ENCODE data around the gene OMG.
"Not testable (repeated sequence)": the region's sequence is repeated elsewhere in the genome, so short reads cannot be mapped to it uniquely, and the experiment has no call there.

The OMG gene

DNA sequence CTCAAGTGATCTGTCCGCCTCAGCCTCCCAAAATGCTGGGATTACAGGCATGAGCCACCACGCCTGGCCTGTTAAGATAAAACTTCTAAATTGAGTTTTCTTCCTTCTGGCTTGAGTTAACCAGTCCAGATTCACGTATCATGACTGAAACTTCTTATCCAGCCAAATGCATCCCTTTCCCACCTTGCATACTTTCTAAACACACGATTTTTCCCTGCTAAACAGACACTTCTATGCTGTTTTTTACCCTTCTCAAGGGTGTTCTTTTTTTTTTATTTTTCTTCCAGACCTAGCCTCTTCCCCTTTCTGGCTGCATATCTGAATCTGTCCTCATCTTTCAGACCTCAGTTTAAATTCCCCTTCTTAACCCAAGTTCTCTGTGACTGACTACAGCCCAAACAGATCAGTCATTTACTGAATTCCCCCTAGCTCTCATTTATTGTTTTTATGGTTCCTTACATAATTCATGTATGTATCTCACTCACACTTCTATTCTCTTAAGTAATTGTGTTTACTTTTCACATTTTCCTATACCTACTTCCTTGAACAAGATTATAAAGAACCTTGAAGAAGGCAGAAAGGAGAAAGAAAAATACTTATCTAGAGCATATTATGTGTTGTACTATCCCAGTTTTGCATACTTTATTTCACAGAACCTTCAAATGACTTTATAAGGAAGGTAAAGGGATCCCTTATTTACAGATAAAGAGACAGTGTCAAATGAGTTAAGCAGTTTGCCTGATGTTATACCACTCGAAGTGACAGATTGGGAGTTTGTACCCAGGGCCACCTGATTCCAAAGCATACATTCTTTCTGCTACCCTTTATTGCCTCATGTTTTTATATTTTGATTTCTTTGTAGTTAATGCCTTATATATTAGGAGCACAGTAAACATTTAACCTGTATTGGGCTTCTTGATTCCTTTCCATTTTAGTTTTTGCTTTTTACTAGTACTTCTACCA lies 11.6 kb upstream of the OMG start:
- no peak for DNase-seq (ENCODE audit: low spot score)

DNA sequence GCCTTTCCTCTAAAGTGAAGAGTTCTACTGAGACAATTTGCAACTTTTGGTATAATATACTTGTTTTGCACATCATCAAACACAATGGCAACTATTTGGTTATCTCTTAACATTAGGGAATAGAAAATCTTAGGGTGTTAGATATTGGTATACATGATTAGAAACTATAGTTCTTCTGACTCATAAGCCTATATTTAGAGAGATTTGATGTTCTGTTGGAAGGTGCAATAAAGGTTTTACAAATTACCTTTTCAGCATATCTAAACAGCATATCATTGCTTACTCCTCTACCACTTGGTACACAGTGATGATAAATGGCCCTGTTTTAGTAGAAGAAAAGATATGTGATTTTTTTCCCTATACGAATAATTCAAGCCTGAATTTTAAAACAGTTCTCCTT lies 10.6 kb upstream of the OMG start:
- no peak for DNase-seq (ENCODE audit: low spot score)

DNA sequence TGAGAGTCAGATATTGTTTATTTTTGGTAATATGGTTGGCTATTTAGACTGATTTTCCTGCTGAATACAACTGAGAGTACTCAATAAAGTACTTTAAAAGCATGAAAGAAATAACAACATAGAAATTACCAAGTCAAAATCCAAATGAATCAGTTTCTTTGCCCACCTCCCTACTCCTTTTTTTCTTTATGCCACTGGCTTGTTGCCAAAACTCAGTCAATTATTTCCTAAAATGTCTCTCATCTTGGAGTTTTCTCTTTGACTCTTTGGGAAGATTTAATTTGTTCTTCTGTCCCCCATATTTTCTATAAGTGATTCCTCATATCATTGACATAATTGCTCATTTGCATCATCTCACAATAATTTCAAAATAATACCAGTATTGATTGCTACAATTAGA lies 2.6 kb upstream of the OMG start:
- DNase-seq (ENCODE audit: low spot score), result no peak

DNA sequence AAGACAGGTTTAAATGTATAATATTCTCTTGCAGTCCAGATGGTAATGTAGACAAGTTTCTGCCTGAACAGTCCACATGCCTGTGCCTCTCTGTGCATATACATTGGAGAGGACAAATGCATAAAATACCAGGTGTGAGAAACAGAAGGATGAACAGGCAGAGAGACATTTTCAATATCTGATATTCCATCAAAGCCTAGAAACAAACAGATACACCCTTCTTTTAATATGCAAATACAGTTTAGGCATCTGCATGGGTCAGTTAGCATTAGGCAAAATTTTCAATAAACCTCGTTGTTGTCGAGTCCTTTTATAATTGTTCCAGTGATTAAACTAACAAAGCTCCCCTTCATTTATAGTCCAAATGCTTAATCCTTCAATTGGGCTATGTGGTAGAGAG lies 897 bp downstream of the OMG start:
- DNase-seq (ENCODE audit: low spot score), result no peak

DNA sequence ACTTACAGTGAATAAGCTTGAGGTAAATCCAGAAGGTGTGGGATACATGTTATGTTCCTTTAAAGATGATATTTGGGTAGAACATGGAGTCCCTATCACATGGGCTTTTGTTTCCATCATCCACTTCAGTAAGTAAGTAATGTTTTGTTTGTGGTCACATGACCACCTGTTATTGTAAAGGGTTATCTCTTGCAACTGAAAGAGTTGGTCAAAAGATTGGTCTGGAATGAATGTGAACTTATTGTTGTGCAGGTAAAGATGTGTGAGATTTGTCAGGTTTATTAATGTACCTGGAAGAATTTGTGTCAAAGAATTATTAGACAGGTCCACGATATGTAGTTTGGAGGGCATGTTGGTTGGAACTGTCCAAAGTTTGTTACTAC lies 1.6 kb downstream of the OMG start:
- no peak for DNase-seq (ENCODE audit: low spot score)

DNA sequence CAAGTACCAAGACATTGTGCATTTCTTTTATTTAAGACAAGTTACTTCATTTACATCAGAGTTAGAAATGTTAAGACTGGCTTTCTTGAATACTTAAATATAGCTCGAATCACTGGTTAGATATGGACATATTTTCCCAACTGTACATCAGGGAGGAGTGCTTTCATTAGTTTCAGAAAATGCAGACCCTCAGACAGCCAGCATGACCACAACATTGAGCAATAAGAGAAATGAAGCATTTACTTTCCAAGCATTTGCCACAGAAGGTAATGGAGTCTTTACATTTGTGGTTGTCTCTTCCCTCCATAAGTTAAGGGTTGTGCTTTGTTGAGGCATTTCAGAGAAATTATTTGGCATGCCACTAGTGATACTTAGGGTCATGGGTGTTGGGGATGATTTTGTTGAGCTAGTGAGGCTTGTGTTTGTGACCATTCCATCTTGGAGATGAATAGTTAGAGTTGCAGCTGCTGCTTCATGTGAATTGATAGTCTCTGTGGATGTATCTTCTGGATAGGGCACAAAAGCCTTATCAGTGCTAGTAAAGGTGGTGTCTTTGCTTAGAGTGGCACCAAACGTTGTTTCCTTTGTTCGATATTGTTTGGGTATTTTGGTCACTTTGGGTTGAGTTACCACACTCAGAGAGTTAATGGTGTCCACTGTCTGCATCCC lies 2.1 kb downstream of the OMG start:
- DNase-seq (ENCODE audit: low spot score), result no peak

DNA sequence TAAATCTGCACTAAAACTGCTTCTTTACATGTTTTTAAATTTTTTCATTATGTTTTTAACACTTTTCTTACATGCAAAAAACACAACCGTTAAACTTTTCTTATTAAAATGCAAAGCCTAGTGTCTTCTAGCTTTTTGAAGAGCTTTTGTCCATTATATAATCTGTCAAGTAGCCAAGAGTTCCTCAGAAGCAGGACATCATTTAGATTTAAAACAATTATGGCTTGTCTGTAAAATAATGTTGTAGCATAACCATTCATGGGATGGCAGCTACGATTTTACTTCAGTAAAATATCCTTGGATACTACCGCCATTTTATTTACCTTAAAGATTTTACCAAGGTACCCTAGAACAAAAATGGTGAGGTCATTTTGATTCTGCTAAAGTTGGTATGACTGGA lies 2.8 kb downstream of the OMG start:
- DNase-seq (ENCODE audit: low spot score), result no peak

DNA sequence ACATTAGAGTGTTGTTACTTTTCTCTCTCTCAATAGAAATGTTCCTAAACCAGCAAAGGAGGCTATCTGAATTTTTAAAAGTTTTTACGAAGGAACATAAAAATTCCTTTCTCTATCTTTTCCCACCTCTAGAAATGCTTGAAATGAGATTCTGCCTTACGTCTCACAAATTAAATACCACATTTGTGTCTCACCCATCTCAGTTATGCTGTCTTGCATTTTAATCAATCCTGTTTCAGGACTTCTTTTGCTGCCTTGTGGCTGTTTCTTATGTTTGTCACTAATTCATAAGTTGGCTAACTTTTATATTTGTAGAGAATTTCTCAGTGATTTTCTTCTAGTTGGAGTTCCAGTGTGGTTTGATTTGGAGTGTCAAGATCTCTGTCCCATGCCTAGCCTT lies 3.5 kb downstream of the OMG start:
- DNase-seq (ENCODE audit: low spot score), result no peak

DNA sequence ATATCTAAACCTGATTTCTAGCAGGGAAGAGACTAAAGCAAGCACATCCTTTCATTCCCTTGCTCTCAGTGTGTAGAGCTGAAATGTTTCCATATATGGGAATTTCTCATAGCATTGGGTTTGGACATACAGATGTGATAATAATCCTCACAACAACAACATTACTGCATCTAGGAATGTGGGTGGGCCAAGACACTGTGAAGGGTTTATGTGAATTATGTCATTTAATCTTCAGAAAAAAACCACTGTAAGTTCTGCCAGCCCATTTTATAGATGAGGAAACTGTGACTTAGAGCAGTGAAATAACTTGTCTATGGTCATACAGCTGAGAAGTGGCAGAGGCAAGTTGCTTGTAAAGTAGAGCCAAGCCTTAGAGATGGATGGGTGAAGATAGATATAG lies 5.2 kb downstream of the OMG start:
- DNase-seq (ENCODE audit: low spot score), result no peak

DNA sequence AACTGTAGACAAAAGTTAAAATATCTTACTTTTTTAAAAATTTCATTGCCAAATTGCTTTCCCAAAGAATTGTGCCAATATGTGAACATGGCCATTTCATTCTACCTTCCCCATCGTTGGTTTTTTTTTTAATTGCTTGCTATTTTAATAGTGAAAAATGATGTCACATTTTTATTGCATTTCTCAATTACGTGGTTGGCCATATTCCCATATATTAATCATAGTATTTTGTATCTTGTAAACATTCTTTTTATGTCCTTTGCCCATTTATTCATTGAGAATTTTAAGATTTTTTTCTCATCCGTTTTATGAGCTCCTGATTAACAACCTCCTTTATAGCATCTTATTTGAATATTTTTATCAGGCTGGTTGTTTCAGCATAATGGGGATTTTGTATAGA lies 7.2 kb downstream of the OMG start:
- no peak for DNase-seq (ENCODE audit: low spot score)

DNA sequence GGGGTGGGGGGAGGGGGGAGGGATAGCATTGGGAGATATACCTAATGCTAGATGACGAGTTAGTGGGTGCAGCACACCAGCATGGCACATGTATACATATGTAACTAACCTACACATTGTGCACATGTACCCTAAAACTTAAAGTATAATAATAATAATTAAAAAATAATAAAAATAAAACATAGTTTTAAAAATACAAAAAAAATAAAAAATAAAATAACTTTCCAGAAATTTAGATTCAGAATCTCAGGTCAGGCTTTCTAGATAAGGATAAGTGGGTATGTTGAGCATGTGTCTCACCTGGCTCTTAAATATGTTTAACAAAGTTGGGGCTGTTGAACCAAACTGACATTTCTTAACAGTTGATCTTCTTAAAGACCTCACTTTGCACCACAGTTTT lies 9.1 kb downstream of the OMG start:
- not testable (repeated sequence) for DNase-seq (ENCODE audit: low spot score)

DNA sequence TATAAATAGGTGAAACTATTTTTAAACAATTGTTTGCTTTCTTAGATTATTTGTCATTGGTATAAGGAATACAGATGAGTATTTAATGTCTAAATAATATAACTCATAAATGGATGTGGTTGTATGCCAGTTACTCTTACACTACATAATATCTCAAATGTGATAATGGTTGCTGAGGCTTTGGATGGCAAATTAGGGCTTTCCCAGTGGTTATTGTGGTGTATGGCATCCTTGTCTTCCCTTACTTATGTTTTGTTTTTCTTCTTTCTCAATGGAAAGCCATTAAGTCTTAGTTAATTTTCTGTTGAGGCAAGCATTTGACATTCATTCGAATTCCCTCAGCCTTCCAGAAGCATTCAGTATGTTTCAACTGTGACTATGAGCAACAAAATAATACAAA lies 10.5 kb downstream of the OMG start:
- DNase-seq (ENCODE audit: low spot score), result no peak

DNA sequence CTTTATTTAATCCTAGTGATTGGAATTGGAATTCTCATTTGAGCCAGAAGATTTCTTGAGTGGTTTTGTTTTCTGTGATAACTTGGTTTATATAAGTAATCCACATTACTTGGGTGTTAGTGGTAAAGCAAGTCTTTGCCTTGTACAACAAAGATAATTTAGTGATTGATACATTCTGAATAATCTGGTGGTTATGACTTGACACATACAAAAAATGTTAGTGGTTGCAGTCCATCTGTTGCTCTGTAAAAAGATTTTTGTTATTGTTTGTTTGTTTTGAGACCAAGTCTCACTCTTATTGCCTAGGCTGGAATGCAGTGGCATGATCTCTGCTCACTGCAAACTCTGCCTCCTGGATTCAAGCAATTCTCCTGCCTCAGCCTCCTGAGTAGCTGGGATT lies 13.2 kb downstream of the OMG start:
- DNase-seq (ENCODE audit: low spot score), result no peak

DNA sequence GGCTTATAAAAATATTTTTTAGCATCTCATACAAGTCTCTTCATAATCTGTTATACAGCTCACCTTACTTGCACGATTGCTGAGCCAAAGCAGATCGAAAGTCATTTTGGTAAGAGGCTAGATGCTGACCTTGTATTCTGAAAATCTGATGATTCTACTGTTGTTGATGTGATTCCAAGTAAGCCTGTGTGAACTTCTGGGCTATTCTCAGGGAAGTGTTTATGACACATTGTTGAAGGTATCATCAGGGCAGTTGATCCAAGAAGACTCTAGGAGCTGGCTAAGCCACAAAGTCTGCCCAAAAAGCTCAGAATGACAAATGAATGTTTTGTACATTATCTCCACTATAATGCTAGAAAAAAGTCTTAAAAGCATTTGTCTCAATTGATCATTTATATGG lies 16.0 kb downstream of the OMG start:
- peak; percentile 8 for DNase-seq (ENCODE audit: low spot score)

DNA sequence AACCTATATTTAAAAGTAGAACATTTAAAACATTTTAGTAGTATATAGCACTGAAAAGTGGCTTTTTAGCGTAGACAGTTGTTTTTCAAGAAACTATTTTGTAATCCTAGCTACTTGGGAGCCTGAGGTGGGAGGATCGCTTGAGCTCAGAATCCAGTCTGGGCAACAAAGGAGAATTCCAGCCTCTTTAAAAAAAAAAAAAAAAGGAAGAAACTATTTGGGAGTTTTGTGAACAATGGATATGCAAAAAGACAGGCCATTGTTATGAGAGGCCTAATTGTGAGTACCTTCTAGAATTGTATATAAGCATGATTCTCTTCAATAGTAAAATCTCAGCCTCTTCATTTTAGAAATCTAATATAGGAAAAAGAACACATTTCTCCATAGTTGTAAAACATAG lies 17.6 kb downstream of the OMG start:
- no peak for DNase-seq (ENCODE audit: low spot score)

DNA sequence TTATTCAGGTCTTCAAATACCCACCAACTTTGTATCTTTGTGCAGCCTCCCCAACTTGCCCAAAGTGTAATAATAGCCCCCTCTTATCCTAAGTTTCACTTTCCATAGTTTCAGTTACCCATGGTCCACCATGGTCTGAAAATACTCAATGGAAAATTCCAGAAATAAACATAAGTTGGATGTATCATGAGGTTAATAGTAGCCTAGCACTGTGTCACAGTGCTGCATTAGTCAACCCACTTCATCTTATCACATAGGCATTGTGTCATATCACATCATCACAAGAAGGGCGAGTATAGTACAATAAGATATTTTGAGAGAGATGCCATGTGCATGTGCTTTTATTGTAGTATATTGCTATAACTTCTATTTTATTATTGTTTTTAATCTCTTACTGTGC lies 21.9 kb downstream of the OMG start:
- DNase-seq (ENCODE audit: low spot score), result no peak

DNA sequence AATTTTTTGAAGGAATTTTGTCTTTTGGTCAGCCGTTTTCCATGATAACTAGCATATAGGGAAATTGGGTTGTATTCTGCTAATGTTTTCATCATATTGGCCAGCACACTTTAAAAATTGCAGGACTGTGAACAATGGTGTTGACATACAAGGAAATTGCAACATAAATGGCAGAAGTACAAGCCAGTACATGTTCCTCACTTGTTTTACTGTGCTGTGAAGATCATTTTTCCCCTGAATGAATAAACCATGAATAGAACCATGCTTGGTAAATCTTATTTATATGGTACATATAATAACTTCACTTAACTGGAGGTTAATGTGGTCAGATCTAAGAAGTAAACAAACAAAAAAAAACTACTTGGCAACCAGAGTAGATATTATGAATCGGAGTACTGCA lies 22.8 kb downstream of the OMG start:
- peak; percentile 56 for DNase-seq (ENCODE audit: low spot score)

DNA sequence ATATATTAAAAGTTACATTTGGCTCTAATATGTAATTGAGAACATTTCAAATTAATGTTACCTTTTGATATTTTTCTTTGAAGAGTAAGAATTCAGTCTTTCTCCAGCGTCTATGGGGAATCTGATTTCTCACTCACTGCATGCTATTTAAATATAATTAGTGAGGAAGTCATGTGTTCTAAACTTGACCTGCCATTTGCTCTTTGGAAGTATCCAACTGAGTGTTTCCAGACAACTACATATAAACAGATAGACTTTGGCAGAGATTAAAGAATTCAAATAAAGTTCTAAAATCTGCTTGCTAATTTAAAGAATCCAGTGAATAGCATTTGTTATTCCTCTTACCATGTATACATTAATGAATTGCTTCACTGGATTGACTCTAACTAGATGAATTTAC lies 23.5 kb downstream of the OMG start:
- DNase-seq (ENCODE audit: low spot score), result no peak

DNA sequence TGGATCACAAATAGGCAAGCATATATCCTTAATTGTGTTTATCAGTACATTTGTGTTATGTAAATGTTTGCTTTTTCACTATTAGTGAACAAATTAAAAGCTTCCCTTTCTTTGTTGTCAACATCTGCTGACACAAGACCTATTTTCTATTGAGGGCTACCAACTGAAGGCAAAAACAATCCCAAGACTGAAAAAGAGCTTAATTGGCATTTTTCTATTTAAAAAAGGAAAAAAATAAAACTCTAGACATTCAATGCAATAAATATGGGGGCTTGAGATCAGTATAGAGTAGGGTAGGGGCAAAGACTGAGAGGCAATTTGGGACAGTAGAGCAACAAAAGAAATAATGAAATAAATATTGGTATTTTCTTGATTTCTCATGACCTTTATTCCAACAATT lies 24.2 kb downstream of the OMG start:
- no peak for DNase-seq (ENCODE audit: low spot score)

DNA sequence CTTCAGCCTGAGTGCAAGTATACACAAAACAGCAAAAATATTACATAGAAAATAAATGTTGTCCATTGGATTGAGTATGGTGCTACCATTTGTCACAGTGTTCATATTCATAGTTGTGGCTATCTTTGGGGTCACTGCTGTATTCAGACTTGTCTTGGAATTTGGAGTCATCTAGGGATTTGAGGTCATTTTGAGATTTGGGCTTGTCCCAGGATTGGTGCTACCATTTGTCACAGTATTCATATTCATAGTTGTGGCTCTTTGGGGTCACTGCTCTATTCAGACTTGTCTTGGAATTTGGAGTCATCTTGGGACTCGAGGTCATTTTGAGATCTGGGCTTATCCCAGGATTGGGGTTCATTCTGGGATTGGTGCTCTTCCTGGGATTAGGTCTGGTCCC lies 24.8 kb downstream of the OMG start:
- no peak for DNase-seq (ENCODE audit: low spot score)

DNA sequence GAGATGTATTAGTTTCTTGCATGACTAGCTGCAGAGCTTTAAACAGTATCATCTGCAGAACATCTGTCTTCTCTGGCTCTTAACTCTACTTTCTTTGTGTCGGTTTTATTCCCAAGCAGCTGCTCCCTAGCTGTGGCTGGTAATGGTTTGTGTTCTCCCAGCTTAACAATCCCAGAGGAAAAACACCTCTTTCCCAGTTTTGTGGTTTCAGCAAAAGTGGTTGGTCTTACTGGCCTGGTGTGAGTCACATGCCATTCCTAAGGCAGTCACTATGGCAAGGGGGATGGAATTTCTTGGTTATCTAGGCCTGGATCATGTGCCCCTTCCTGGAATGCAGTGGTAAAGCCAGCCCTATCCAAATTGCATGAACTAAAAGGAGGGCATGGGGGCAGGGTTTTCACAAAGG lies 27.5 kb downstream of the OMG start:
- DNase-seq (ENCODE audit: low spot score), result peak; percentile 84

DNA sequence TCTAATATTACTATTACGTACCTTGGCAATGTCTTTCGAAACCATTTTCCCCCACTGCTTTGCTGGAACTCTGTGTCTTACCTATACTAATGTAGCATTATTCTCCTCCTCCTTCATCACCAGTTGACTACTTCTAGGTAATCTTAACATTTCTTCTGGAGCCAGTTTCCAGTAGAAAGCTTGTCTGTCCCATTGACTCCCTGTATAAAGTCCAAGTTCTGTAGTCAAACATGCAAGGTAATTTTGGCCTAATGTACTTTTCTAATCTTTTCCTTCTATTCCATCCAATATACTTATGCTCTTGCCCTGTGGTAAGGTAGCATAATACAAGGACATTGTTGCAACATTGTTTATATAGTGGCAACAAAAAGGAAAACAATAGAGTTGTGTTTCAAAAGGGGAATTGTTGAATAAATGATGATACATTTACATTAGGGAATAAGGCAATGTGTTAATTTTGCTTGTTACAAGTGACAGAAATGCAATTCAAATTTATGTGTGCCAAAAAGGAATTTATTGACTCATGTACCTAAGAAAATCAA lies 27.9 kb downstream of the OMG start:
- no peak for DNase-seq (ENCODE audit: low spot score)

DNA sequence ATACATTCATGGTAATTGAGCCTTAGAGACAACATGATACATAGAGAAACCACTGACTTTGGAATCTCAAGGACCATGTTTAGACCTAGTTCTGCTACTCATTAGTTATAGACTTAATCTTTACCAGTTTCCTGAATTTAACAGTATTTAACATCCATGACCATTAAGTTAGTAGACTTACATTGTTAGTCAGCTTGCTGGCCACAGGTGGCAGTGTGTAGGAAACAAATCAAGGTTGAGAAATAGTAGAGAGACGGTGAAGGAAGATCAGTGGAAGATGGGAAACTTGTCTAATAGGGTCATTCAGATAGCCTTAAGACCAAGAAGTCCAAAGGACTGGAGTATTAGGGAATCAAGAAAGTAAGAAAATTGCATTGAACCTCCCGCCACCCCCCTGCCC lies 31.0 kb downstream of the OMG start:
- no peak for DNase-seq (ENCODE audit: low spot score)

All from AG20443 (cell line).